Smooth muscle cell (in vitro differentiated cells): ENCODE data around the gene TREM2. TPM values are rescaled to one million over a fixed set of nuclear protein-coding genes. Genes with fewer than 3 reads are reported as not detected.

Source experiments
- DNase-seq: peaks from one replicate; lab custom pipeline; 2025; ENCODE audit not compliant: unreplicated experiment; lab: John Stamatoyannopoulos, UW
- H2AFZ ChIP-seq: fragments of 200-600 bp; sonication (generic); 2 replicates; pipeline ENCODE4 v1.6.0; 2016; ENCODE audit warnings: antibody characterized with exemption, low read depth, mild to moderate bottlenecking
- H3F3A ChIP-seq: fragments of 200-600 bp; sonication (generic); 2 replicates; pipeline ENCODE4 v1.6.0; 2017; ENCODE audit warnings: antibody characterized with exemption, low read depth
- H3K27ac ChIP-seq: fragments of 200-600 bp; sonication (generic); 2 replicates; pipeline ENCODE4 v1.5.1; 2016; ENCODE audit warnings: low read depth, mild to moderate bottlenecking
- H3K27me3 ChIP-seq: fragments of 200-600 bp; sonication (generic); 2 replicates; pipeline ENCODE4 v1.6.1; 2016; ENCODE audit warnings: low read depth, mild to moderate bottlenecking
- H3K36me3 ChIP-seq: fragments of 200-600 bp; sonication (generic); 2 replicates; pipeline ENCODE4 v1.5.1; 2016; ENCODE audit warnings: low read depth
- H3K4me1 ChIP-seq: fragments of 200-600 bp; sonication (generic); 2 replicates; pipeline ENCODE4 v1.5.1; 2016; ENCODE audit warnings: low read depth
- H3K4me2 ChIP-seq: fragments of 200-600 bp; sonication (generic); 2 replicates; pipeline ENCODE4 v1.6.0; 2016; ENCODE audit warnings: mild to moderate bottlenecking
- H3K4me3 ChIP-seq: fragments of 200-600 bp; sonication (generic); 2 replicates; pipeline ENCODE4 v1.5.1; 2016; ENCODE audit warnings: mild to moderate bottlenecking
- H3K79me2 ChIP-seq: fragments of 200-600 bp; sonication (generic); 2 replicates; pipeline ENCODE4 v1.6.0; 2016; ENCODE audit warnings: low read depth, mild to moderate bottlenecking
- H3K9ac ChIP-seq: fragments of 200-600 bp; sonication (generic); 2 replicates; pipeline ENCODE4 v1.6.0; 2016; ENCODE audit warnings: low read depth
- H3K9me3 ChIP-seq: fragments of 200-600 bp; sonication (generic); replicated peaks from 2 replicates; pipeline ENCODE4 v1.5.1; 2016; ENCODE audit warnings: low read depth
- H4K20me1 ChIP-seq: fragments of 200-600 bp; sonication (generic); 2 replicates; pipeline ENCODE4 v1.6.0; 2016; ENCODE audit warnings: low read depth
- WGBS: methylation state at CpG from one replicate; pipeline ENCODE4 v1.1.7; 2016; ENCODE audit warnings: low lambda C conversion rate; 5-methylcytosine and 5-hydroxymethylcytosine counted together
- polyA plus RNA-seq: library from polyadenylated mRNA; unstranded; fragments of >200 nt; fragmentation: Nextera tagmentation; extraction: Ambion mirVana; gene quantifications from 2 replicates; pipeline ENCODE4 v1.2.1, GENCODE V29; 2016
- total RNA-seq: library from RNA; depleted of rRNA; stranded (reverse); fragments of >200 nt; gene quantifications from 2 replicates; pipeline ENCODE4 v1.2.3, GENCODE V29; 2014
- TF ChIP-seq, protein P1 (sequence below): fragments of 200-600 bp; sonication (generic); IDR thresholded peaks from 2 replicates; pipeline ENCODE4 v1.5.1; 2017; ENCODE audit warnings: borderline replicate concordance, mild to moderate bottlenecking, antibody characterized with exemption; ENCODE audit not compliant: insufficient read depth, poor library complexity, severe bottlenecking

TREM2 gene
- total and polyA plus RNA-seq, 2 experiments from 2014 or later: not detected

DNA sequence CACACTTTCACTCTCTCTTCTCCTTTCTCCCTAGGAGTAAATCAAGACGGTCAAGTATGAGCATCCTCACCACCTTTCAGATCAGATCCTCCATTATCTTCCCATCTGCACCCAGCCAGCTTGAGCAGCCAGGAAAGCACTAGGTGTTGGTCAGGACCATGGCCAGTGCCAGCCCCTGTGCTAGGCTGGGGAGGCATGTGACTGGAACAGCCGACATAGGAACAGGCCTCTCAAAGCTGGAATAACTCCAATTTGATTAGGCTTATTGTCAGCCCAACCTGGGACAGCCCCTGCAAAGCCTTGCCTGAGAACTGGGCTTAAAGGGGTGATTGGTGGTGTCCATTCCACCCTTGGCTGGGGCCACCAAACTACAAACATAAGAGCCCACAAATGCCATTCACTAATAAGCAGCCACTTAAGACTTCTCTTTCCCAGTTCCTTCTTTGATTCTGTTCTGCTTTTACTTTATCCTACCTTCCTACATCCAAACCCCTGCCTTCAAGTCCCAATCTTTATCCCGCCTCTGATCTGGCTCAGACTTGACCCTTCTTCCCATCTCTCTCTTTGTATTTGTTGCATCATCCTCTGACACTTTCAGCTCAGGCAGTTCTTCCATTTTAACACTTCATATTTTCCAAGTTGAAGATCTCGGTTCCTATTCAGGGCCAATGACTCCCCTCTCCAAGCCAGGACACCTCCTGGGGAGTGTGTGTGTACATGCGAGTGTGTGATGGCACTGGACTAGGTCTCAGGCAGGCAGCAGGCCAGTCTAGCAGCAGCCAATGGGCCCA lies 4.5 kb upstream of the TREM2 start:
- no peaks in the 10 kb centered on the region for H3K36me3 ChIP-seq
- H2AFZ ChIP-seq: no peak overlapping the region
- H3K79me2 ChIP-seq: no peaks in the 10 kb centered on the region
- no peaks in the 10 kb centered on the region for H4K20me1 ChIP-seq
- no peak for DNase-seq
- TF ChIP-seq, protein P1, sequence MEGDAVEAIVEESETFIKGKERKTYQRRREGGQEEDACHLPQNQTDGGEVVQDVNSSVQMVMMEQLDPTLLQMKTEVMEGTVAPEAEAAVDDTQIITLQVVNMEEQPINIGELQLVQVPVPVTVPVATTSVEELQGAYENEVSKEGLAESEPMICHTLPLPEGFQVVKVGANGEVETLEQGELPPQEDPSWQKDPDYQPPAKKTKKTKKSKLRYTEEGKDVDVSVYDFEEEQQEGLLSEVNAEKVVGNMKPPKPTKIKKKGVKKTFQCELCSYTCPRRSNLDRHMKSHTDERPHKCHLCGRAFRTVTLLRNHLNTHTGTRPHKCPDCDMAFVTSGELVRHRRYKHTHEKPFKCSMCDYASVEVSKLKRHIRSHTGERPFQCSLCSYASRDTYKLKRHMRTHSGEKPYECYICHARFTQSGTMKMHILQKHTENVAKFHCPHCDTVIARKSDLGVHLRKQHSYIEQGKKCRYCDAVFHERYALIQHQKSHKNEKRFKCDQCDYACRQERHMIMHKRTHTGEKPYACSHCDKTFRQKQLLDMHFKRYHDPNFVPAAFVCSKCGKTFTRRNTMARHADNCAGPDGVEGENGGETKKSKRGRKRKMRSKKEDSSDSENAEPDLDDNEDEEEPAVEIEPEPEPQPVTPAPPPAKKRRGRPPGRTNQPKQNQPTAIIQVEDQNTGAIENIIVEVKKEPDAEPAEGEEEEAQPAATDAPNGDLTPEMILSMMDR: no peak
- no peak overlapping the region for H3K4me3 ChIP-seq
- 73% methylated on average over 5 of the region's 5 CpGs for WGBS
- no peaks in the 10 kb centered on the region for H3F3A ChIP-seq
- H3K27ac ChIP-seq: no peak overlapping the region
- no peak overlapping the region for H3K9ac ChIP-seq
- no peaks in the 10 kb centered on the region for H3K4me1 ChIP-seq
- no peaks in the 10 kb centered on the region for H3K27me3 ChIP-seq
- H3K4me2 ChIP-seq: no peak overlapping the region
- no peaks in the 10 kb centered on the region for H3K9me3 ChIP-seq

DNA sequence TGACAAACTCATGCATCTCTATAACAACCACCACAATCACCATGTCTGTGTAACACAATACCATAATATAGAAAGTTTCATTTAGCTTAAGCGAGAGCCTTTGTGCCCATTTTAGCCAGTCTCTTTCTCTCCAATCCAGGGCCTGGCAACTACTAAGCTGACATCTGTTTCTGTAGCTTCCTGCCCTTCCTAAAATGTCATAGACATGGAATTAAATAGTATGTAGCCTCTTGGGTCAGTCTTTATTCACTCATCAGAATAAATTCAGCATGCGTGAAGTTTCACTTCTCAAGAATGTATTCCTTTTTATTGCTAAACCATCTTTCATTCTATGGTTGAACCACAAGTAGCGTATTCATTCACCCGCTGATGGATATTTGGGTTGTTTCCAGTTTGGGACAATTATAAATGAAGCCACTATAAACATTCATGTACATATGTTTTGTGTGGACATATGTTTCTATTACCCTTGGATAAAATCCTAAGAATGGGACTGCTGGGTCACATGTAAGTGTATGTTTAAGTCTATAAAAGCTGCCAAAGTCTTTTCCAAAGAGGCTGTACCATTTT lies 1.7 kb upstream of the TREM2 start:
- H2AFZ ChIP-seq: no peak overlapping the region
- H3K4me1 ChIP-seq: no peaks in the 10 kb centered on the region
- no peaks in the 10 kb centered on the region for H3K79me2 ChIP-seq
- no peak for DNase-seq
- no peaks in the 10 kb centered on the region for H4K20me1 ChIP-seq
- no peaks in the 10 kb centered on the region for H3K36me3 ChIP-seq
- H3K27ac ChIP-seq: no peak overlapping the region
- 92% methylated on average over 4 of the region's 4 CpGs for WGBS
- no peaks in the 10 kb centered on the region for H3K27me3 ChIP-seq
- TF ChIP-seq, protein P1: no peak
- H3K4me2 ChIP-seq: no peak overlapping the region
- no peaks in the 10 kb centered on the region for H3F3A ChIP-seq
- no peak overlapping the region for H3K9ac ChIP-seq
- no peaks in the 10 kb centered on the region for H3K9me3 ChIP-seq
- no peak overlapping the region for H3K4me3 ChIP-seq

DNA sequence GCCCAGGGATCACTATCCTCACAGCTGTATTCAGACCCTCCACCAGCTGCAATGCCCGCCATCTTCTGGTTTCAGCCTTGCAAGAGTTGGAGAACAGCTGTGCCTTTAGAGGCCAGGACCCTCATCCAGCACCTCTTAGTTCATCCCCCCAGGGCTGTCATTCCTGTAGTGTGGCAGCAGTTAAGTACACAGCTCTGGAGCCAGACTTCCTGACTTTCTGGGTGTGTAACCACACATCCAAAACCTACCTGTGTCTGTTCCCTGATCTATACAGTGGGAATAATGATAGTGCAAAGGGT lies 452 bp upstream of the TREM2 start:
- H3F3A ChIP-seq: no peaks in the 10 kb centered on the region
- no peaks in the 10 kb centered on the region for H3K79me2 ChIP-seq
- H3K36me3 ChIP-seq: no peaks in the 10 kb centered on the region
- no peaks in the 10 kb centered on the region for H4K20me1 ChIP-seq
- H3K9me3 ChIP-seq: no peaks in the 10 kb centered on the region
- no peaks in the 10 kb centered on the region for H3K4me1 ChIP-seq
- 95% methylated on average over 1 of the region's 1 CpG for WGBS
- H3K27ac ChIP-seq: no peak overlapping the region
- TF ChIP-seq, protein P1: no peak
- no peak for DNase-seq
- H3K9ac ChIP-seq: no peak overlapping the region
- H3K4me2 ChIP-seq: no peak overlapping the region
- no peak overlapping the region for H3K4me3 ChIP-seq
- H3K27me3 ChIP-seq: no peaks in the 10 kb centered on the region
- H2AFZ ChIP-seq: no peak overlapping the region
